Cerebellar cortex (tissue), 1 donor: Measurements from ENCODE around the gene RRP1.
A peak's percentile ranks its signal among the peaks of the same experiment; 100 is the strongest.

Source experiments
- DNase-seq: peaks from one replicate; pipeline ENCODE4 v3.0.0-alpha.2; 2015; ENCODE audit warnings: low spot score

RRP1 gene

GRCh38 chr21:43758811-43759210 is 30.6 kb upstream of the RRP1 start:
- DNase-seq, result no peak

GRCh38 chr21:43759651-43760050 is 29.7 kb upstream of the RRP1 start:
- no peak for DNase-seq

- no peak for DNase-seq
These were observed 28.9 kb upstream of the RRP1 start for GRCh38 chr21:43760391-43760958.

GRCh38 chr21:43761886-43762285 is 27.5 kb upstream of the RRP1 start:
- no peak for DNase-seq

GRCh38 chr21:43762303-43763128 is 26.9 kb upstream of the RRP1 start:
- DNase-seq, result no peak

GRCh38 chr21:43763901-43764523 is 25.4 kb upstream of the RRP1 start:
- no peak for DNase-seq

GRCh38 chr21:43764576-43765495 is 24.5 kb upstream of the RRP1 start:
- DNase-seq, result no peak

- no peak for DNase-seq
These were observed 22.5 kb upstream of the RRP1 start for GRCh38 chr21:43766734-43767497.

GRCh38 chr21:43767498-43767983 is 21.8 kb upstream of the RRP1 start:
- DNase-seq, result no peak

- DNase-seq, result no peak
These were observed 21.2 kb upstream of the RRP1 start for GRCh38 chr21:43767984-43768867.

GRCh38 chr21:43768868-43769167 is 20.6 kb upstream of the RRP1 start:
- DNase-seq, result peak; percentile 69

GRCh38 chr21:43769325-43769958 is 19.9 kb upstream of the RRP1 start:
- DNase-seq, result no peak

GRCh38 chr21:43770066-43770655 is 19.2 kb upstream of the RRP1 start:
- DNase-seq, result no peak

- DNase-seq, result no peak
These were observed 18.1 kb upstream of the RRP1 start for GRCh38 chr21:43771199-43771675.

- no peak for DNase-seq
These were observed 17.5 kb upstream of the RRP1 start for GRCh38 chr21:43771698-43772424.

- DNase-seq, result no peak
These were observed 17.0 kb upstream of the RRP1 start for GRCh38 chr21:43772425-43772821.

GRCh38 chr21:43774163-43774562 is 15.2 kb upstream of the RRP1 start:
- no peak for DNase-seq

GRCh38 chr21:43775190-43775589 is 14.2 kb upstream of the RRP1 start:
- DNase-seq, result no peak
